DMS53 treated with DMSO at 0.1 percent for 48 hours (cell line): ENCODE measurements around the gene ATP5PD.

ENCODE experiments used
- DNase-seq: peaks from one replicate; lab custom pipeline; 2025; ENCODE audit not compliant: unreplicated experiment; lab: John Stamatoyannopoulos, UW

Gene ATP5PD

DNA sequence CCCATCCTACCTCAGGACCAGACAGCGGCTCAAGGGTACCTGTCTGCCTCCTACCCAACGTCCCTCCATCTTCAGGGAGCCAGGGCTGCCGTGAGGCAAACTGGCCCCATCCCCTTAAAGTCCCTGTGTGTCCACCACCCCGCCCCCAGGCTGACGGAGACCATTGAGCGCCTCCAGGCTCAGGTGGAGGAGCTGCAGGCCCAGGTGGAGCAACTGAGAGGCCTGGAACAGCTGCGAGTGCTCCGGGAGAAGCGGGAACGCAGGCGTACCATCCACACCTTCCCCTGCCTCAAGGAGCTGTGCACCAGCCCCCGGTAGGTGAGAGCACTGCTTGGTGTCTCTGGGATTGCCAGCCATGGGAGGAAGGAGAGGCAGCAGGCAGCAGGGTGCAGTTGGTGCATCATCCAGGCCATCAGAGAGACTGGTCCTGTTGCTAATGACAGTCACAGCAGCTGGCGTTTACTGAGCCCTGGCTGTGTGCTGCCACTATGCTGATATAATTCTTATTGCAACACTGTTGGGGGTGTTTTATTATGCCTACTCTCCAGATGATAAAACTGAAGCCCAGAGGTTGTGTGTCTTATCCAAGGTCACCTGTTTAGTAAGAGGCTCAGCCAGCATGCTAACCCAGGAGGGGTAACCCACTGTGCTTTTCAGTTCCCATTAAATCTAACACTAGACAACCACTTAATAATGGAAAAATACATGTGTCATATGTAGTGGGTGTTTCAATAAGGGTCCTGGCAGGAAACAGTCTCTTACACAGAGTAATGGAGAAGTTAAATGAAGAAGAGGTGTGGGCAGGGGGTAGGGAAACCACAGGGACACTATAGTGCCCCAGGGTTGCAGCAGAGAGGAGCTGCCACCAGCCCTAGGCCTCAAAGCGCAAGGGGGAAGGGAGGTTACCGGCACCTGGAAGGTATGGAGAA is 44.6 kb downstream of the ATP5PD start:
- no peak for DNase-seq

DNA sequence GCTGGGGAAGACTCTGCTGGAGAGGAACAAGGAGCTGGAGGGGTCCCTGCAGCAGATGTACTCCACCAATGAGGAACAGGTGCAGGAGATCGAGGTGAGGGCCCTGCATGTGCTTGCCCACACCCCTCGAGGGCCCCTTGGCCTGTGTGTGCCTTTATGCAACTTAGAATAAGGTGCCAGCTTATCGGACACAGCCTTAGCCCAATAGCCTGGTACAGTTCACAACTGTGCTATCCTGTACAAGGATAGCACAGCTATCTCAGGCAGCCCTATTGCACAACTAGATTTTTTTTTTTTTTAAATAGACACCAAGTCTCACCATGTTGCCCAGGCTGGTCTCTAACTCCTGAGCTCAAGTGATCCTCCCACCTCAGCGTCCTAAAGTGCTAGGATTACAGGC is 47.2 kb downstream of the ATP5PD start:
- no peak for DNase-seq

DNA sequence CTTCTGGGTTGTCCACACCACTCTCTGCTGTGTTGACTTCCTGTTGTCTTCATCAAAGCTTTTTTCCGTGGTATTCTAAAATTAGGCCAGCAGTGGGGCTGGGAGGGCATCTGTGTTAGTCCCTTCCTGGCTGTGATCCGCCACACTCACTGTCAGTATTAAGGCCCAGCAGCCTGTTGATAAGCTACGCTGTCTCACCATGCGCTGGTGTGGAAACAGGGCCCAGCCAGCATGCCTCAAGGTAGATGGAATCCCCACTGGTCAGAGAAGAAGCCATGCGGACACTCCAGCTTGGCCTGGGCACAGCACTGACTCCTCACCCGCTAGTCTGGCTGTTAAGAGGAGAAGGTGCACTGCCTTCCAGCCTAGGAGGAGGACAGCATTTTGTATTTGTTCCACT is 48.0 kb downstream of the ATP5PD start:
- no peak for DNase-seq

DNA sequence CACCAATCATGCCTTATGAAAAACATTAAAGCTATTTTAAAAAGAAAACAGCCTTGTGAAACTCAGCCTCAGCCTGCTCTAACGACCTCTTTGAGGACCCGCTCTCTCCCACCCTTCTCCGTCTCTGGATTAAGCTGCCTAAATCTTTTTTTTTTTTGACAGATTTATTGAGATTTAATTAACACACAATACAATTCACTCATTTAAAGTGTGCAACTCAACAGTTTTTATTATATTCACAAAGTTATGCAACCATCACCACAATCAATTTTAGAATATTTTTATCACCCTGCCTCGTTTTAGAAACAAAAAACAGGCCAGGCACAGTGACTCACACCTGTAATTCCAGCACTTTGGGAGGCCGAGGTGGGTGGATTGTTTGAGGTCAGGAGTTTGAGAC is 50.9 kb downstream of the ATP5PD start:
- DNase-seq: no peak

DNA sequence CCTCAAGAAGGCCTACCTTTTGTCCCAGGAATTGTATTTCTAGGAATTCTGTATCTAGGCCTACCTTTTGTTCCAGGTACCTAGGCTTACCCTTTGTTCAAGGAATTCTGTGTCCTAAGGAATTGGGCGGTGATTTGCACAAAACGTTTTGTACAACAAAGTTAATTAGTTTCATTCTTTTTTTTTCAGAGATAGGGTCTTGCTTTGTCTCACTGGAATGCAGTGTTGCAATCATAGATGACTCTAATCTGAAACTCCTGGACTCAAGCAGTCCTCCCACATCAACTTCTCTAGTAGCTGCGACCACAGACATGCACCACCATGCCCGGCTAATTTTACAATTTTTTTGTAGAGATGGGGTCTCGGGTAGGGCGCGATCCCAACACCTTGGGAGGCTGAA is 52.3 kb downstream of the ATP5PD start:
- DNase-seq: no peak

DNA sequence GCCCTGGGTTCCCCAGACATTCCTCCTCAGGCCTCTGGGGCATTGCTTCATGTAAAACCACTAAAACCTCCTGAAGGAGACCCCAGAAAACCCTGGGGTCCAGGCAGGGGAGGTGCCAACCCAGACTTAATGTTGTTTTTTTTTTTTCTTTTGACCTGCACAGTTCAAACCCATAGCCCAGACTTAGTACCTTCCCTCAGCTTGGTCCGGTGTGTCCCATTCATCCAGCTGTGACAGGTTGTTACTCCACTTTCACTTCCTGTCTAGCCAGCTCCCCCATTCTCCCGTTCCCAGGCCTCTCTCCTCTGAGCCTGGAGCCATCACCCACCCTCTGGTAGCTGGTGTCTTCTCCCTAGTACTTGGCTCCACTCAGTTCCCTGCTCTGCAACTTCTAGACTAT is 54.5 kb downstream of the ATP5PD start:
- DNase-seq: no peak

DNA sequence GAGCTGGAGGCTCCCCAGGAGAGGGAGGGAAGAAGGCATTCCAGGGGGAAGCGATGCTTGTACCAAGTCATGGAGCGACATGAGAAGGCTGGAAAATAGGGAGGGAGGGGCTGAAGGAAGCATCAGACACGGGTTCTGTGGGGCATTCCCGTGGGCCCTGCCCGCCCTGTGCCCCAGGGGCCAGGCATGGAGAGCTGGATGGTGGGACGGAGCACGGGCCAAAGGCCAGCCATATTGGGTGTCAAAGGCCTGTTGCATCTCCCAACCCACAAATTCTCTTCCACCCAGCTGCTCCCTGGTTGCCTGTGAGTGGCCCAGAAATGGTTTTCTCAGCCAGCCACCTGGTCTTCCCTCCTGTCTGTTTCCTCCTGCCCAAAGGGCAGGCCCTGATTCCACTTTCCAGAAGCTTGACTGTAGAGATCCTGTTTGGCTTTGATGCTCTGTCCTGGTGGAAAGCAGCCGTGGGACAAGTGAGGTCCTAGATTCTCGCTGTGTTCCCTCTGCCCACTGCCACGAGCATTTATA is 56.1 kb downstream of the ATP5PD start:
- DNase-seq: no peak
